ENCODE results near the gene FAM186B.

- TF ChIP-seq CTCF (IDR thresholded peaks at IDR 0.05; ENCODE audit: borderline replicate concordance, extremely low read depth, low read length, poor library complexity, severe bottlenecking) (no peak), EZH2 (IDR thresholded peaks at IDR 0.05; ENCODE audit: borderline replicate concordance, low read depth, low read length, severe bottlenecking) (no peak)
Measured at GRCh38 chr12:49622501-49623141, 17.2 kb upstream of the FAM186B start.
